Measurements from ENCODE around the gene KCNA10.
A peak's percentile ranks its signal among the peaks of the same experiment; 100 is the strongest.

KCNA10 gene

GRCh38 chr1:110488867-110489266, 30.1 kb downstream of the KCNA10 start:
- Histone ChIP-seq H2BK15ac (ENCODE audit: low read depth, poor library complexity, severe bottlenecking) (no peak overlapping the region), H3K9me3 (ENCODE audit: control insufficient read depth, low read length) (no peaks in the 10 kb centered on the region), H3K18ac (ENCODE audit: low read depth in 1 of 2, low read length in 2 of 2) (no peak overlapping the region), H3K27me3 (ENCODE audit: control insufficient read depth in 1 of 2, insufficient read depth in 1 of 2, low read length in 2 of 2) (peaks cover 13 to 42% of the 10 kb centered on the region in 2 experiments), H3K23ac (ENCODE audit: low read length in 2 of 2) (no peak overlapping the region), H2BK5ac (ENCODE audit: low read depth, low read length, poor library complexity, severe bottlenecking) (no peak overlapping the region), H3K4me1 (ENCODE audit: control insufficient read depth, insufficient read depth, low read depth, low read length) (no peaks in the 10 kb centered on the region), H2AFZ (ENCODE audit: low read depth, low read length) (no peak overlapping the region), H4K91ac (ENCODE audit: low read length) (no peak overlapping the region), H2AK5ac (ENCODE audit: low read length, severe bottlenecking) (no peak overlapping the region), H3K4me2 (ENCODE audit: low read length, poor library complexity, severe bottlenecking) (no peak overlapping the region), H2BK120ac (ENCODE audit: low read depth, low read length) (no peak overlapping the region), H3K4ac (ENCODE audit: low read depth in 1 of 2, low read length in 2 of 2) (no peak overlapping the region), H2BK12ac (ENCODE audit: low read length in 2 of 2) (no peak overlapping the region), H3K27ac (ENCODE audit: low read length, poor library complexity, severe bottlenecking) (no peak overlapping the region), H3K79me1 (replicated peaks; ENCODE audit: low read length, poor library complexity, severe bottlenecking) (no peaks in the 10 kb centered on the region), H3K4me3 (ENCODE audit: insufficient read depth in 1 of 2, low read depth in 1 of 2, low read length in 2 of 2) (no peak overlapping the region), H3K9ac (ENCODE audit: low read length) (no peak overlapping the region), H3K14ac (ENCODE audit: low read length in 2 of 2) (no peak overlapping the region), H3K36me3 (ENCODE audit: control insufficient read depth in 1 of 2, insufficient read depth in 2 of 2, low read depth in 1 of 2, low read length in 2 of 2) (no peaks in the 10 kb centered on the region), H4K8ac (ENCODE audit: low read length) (no peak overlapping the region)
- 65% methylated on average over 3 of the region's 3 CpGs for WGBS
- DNase-seq = no peak

GRCh38 chr1:110488161-110488560, 30.8 kb downstream of the KCNA10 start:
- Histone ChIP-seq H3K27ac (ENCODE audit: low read length, poor library complexity, severe bottlenecking) (no peak overlapping the region), H3K79me1 (replicated peaks; ENCODE audit: low read length, poor library complexity, severe bottlenecking) (no peaks in the 10 kb centered on the region), H2AK5ac (ENCODE audit: low read length, severe bottlenecking) (no peak overlapping the region), H3K36me3 (ENCODE audit: control insufficient read depth in 1 of 2, insufficient read depth in 2 of 2, low read depth in 1 of 2, low read length in 2 of 2) (no peaks in the 10 kb centered on the region), H3K4ac (ENCODE audit: low read depth in 1 of 2, low read length in 2 of 2) (no peak overlapping the region), H3K23ac (ENCODE audit: low read length in 2 of 2) (no peak overlapping the region), H3K9me3 (ENCODE audit: control insufficient read depth, low read length) (no peaks in the 10 kb centered on the region), H3K4me2 (ENCODE audit: low read length, poor library complexity, severe bottlenecking) (no peak overlapping the region), H2BK5ac (ENCODE audit: low read depth, low read length, poor library complexity, severe bottlenecking) (no peak overlapping the region), H3K9ac (ENCODE audit: low read length) (no peak overlapping the region), H3K4me3 (ENCODE audit: insufficient read depth in 1 of 2, low read depth in 1 of 2, low read length in 2 of 2) (no peak overlapping the region), H3K4me1 (ENCODE audit: control insufficient read depth, insufficient read depth, low read depth, low read length) (no peaks in the 10 kb centered on the region), H2AFZ (ENCODE audit: low read depth, low read length) (no peak overlapping the region), H3K27me3 (ENCODE audit: control insufficient read depth in 1 of 2, insufficient read depth in 1 of 2, low read length in 2 of 2) (peaks cover 14 to 48% of the 10 kb centered on the region in 2 experiments), H3K14ac (ENCODE audit: low read length in 2 of 2) (no peak overlapping the region), H2BK120ac (ENCODE audit: low read depth, low read length) (no peak overlapping the region), H4K91ac (ENCODE audit: low read length) (no peak overlapping the region), H3K18ac (ENCODE audit: low read depth in 1 of 2, low read length in 2 of 2) (no peak overlapping the region), H2BK12ac (ENCODE audit: low read length in 2 of 2) (no peak overlapping the region), H2BK15ac (ENCODE audit: low read depth, poor library complexity, severe bottlenecking) (no peak overlapping the region), H4K8ac (ENCODE audit: low read length) (no peak overlapping the region)
- WGBS = 84% methylated on average over 12 of the region's 12 CpGs
- DNase-seq = no peak

GRCh38 chr1:110487726-110488125, 31.2 kb downstream of the KCNA10 start:
- Histone ChIP-seq H3K9me3 (ENCODE audit: control insufficient read depth, low read length) (no peaks in the 10 kb centered on the region), H3K36me3 (ENCODE audit: control insufficient read depth in 1 of 2, insufficient read depth in 2 of 2, low read depth in 1 of 2, low read length in 2 of 2) (no peaks in the 10 kb centered on the region), H3K18ac (ENCODE audit: low read depth in 1 of 2, low read length in 2 of 2) (no peak overlapping the region), H2BK5ac (ENCODE audit: low read depth, low read length, poor library complexity, severe bottlenecking) (no peak overlapping the region), H4K8ac (ENCODE audit: low read length) (no peak overlapping the region), H2BK15ac (ENCODE audit: low read depth, poor library complexity, severe bottlenecking) (no peak overlapping the region), H2AFZ (ENCODE audit: low read depth, low read length) (no peak overlapping the region), H3K27me3 (ENCODE audit: control insufficient read depth in 1 of 2, insufficient read depth in 1 of 2, low read length in 2 of 2) (peaks cover 14 to 53% of the 10 kb centered on the region in 2 experiments), H3K4me2 (ENCODE audit: low read length, poor library complexity, severe bottlenecking) (no peak overlapping the region), H3K23ac (ENCODE audit: low read length in 2 of 2) (no peak overlapping the region), H2BK12ac (ENCODE audit: low read length in 2 of 2) (no peak overlapping the region), H3K9ac (ENCODE audit: low read length) (no peak overlapping the region), H2BK120ac (ENCODE audit: low read depth, low read length) (no peak overlapping the region), H3K4me1 (ENCODE audit: control insufficient read depth, insufficient read depth, low read depth, low read length) (peaks cover 1% of the 10 kb centered on the region), H3K14ac (ENCODE audit: low read length in 2 of 2) (peak overlapping the region in 1 of 2 experiments; percentile 6), H3K4ac (ENCODE audit: low read depth in 1 of 2, low read length in 2 of 2) (no peak overlapping the region), H4K91ac (ENCODE audit: low read length) (no peak overlapping the region), H2AK5ac (ENCODE audit: low read length, severe bottlenecking) (no peak overlapping the region), H3K27ac (ENCODE audit: low read length, poor library complexity, severe bottlenecking) (no peak overlapping the region), H3K79me1 (replicated peaks; ENCODE audit: low read length, poor library complexity, severe bottlenecking) (no peaks in the 10 kb centered on the region), H3K4me3 (ENCODE audit: insufficient read depth in 1 of 2, low read depth in 1 of 2, low read length in 2 of 2) (no peak overlapping the region)
- 61% methylated on average over 8 of the region's 8 CpGs for WGBS
- DNase-seq = no peak

GRCh38 chr1:110485725-110486124, 33.2 kb downstream of the KCNA10 start:
- Histone ChIP-seq H3K79me1 (replicated peaks; ENCODE audit: low read length, poor library complexity, severe bottlenecking) (no peaks in the 10 kb centered on the region), H3K9me3 (ENCODE audit: control insufficient read depth, low read length) (no peaks in the 10 kb centered on the region), H3K18ac (ENCODE audit: low read depth in 1 of 2, low read length in 2 of 2) (no peak overlapping the region), H3K36me3 (ENCODE audit: control insufficient read depth in 1 of 2, insufficient read depth in 2 of 2, low read depth in 1 of 2, low read length in 2 of 2) (no peaks in the 10 kb centered on the region), H3K14ac (ENCODE audit: low read length in 2 of 2) (no peak overlapping the region), H2BK12ac (ENCODE audit: low read length in 2 of 2) (no peak overlapping the region), H3K4me3 (ENCODE audit: insufficient read depth in 1 of 2, low read depth in 1 of 2, low read length in 2 of 2) (no peak overlapping the region), H3K27me3 (ENCODE audit: control insufficient read depth in 1 of 2, insufficient read depth in 1 of 2, low read length in 2 of 2) (peaks cover 11 to 61% of the 10 kb centered on the region in 2 experiments), H2BK5ac (ENCODE audit: low read depth, low read length, poor library complexity, severe bottlenecking) (no peak overlapping the region), H2BK120ac (ENCODE audit: low read depth, low read length) (no peak overlapping the region), H3K4me1 (ENCODE audit: control insufficient read depth, insufficient read depth, low read depth, low read length) (peaks cover 1% of the 10 kb centered on the region), H3K4ac (ENCODE audit: low read depth in 1 of 2, low read length in 2 of 2) (no peak overlapping the region), H3K27ac (ENCODE audit: low read length, poor library complexity, severe bottlenecking) (no peak overlapping the region), H4K8ac (ENCODE audit: low read length) (no peak overlapping the region), H3K4me2 (ENCODE audit: low read length, poor library complexity, severe bottlenecking) (no peak overlapping the region), H3K9ac (ENCODE audit: low read length) (no peak overlapping the region), H2AFZ (ENCODE audit: low read depth, low read length) (no peak overlapping the region), H2BK15ac (ENCODE audit: low read depth, poor library complexity, severe bottlenecking) (no peak overlapping the region), H3K23ac (ENCODE audit: low read length in 2 of 2) (no peak overlapping the region), H2AK5ac (ENCODE audit: low read length, severe bottlenecking) (no peak overlapping the region), H4K91ac (ENCODE audit: low read length) (no peak overlapping the region)
- DNase-seq = no peak
- 67% methylated on average over 2 of the region's 2 CpGs for WGBS

Data from mesenchymal stem cell (in vitro differentiated cells and primary cell).